HUES6 (cell line): ENCODE results near the gene PRRX2.
"Not testable (repeated sequence)": the region's sequence is repeated elsewhere in the genome, so short reads cannot be mapped to it uniquely, and the experiment has no call there.

Source experiments
- H3K27ac ChIP-seq: 2 replicates; pipeline ENCODE4 v1.7.0; 2013; ENCODE audit warnings: low read depth, mild to moderate bottlenecking, low read length, inconsistent platforms
- H3K27me3 ChIP-seq: 2 replicates; pipeline ENCODE4 v1.6.1; 2013; ENCODE audit warnings: low read length; ENCODE audit not compliant: control insufficient read depth, insufficient read depth
- H3K36me3 ChIP-seq: 2 replicates; pipeline ENCODE4 v1.6.1; 2013; ENCODE audit warnings: low read length; ENCODE audit not compliant: control insufficient read depth, insufficient read depth
- H3K4me1 ChIP-seq: 2 replicates; pipeline ENCODE4 v1.6.1; 2013; ENCODE audit warnings: low read length; ENCODE audit not compliant: control insufficient read depth, insufficient read depth
- H3K4me3 ChIP-seq: 2 replicates; pipeline ENCODE4 v1.5.1; 2013; ENCODE audit warnings: low read depth, low read length
- H3K9ac ChIP-seq: one replicate; pipeline ENCODE4 v1.6.1; 2013; ENCODE audit warnings: mild to moderate bottlenecking, low read length
- H3K9me3 ChIP-seq: 2 replicates; pipeline ENCODE4 v1.6.1; 2013; ENCODE audit warnings: low read depth, low read length; ENCODE audit not compliant: control insufficient read depth, insufficient read depth

Gene PRRX2

DNA sequence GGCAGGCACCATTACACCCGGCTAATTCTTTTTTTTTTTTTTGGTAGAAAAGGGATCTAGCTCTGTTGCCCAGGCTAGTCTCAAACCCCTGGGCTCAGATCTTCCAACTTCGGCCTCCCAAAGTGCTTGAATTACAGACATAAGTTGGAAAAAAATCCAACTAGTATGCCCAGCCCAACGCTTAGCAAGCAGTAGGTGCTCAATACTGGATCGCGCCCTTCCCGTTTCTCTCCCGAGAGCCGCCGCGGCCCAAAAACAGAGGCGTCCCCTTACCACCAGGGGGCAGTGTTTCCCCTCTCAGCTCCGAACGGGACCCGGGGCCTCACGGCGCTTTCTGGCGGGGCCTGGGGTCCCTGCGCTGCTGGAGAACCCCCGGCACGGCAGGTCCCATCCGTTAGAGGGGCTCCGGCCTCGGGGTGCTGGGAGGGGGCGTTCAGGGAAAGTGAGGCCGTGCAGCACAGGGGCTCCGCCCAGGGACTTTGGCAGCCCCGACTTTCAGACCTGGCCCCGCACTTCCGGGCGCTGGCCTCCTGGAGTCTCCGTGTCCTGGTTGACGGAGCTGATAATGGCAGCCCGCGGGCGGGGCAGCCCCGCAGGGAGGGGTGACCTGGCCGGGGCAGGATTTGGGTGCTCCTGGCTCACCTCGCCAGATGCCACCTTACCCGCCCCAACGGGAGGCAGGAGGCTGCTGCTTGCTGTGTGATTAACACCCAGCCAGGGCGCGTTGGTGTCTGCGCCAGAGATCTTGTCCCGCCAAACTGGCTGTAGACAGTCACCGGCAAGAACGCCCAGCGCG is 72.2 kb downstream of the PRRX2 start:
- no peaks in the 10 kb centered on the region for H3K9me3 ChIP-seq
- H3K4me1 ChIP-seq, result peaks cover 7% of the 10 kb centered on the region; the same call in 1 of the 2 replicates
- peak overlapping the region; percentile 70 for H3K9ac ChIP-seq
- no peak overlapping the region for H3K27ac ChIP-seq
- peak overlapping the region; percentile 75 for H3K4me3 ChIP-seq
- H3K36me3 ChIP-seq, result no peaks in the 10 kb centered on the region
- H3K27me3 ChIP-seq, result no peaks in the 10 kb centered on the region

DNA sequence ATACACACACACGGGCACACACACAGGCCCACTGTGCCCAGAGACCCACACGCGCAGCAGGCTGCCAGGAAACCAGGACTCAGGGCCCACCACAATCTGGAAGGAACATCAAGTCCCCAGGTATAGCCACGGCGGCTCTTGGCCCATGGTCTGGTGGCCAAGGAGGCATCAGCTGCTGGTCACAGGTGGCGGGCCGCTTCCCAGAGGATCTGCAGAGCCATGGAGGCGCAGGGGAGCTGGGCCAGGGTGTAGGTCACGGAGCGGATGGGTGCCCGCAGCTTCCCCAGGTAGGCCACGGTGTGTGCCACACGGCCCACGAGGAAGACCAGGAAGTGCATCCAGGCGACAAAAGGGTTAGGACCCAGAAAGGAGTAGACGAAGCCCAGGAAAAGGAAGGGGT is 74.0 kb downstream of the PRRX2 start:
- Histone ChIP-seq H3K27ac (no peak overlapping the region), H3K36me3 (no peaks in the 10 kb centered on the region), H3K9ac (no peak overlapping the region), H3K27me3 (no peaks in the 10 kb centered on the region), H3K9me3 (no peaks in the 10 kb centered on the region), H3K4me1 (peaks cover 7% of the 10 kb centered on the region; the same call in 1 of the 2 replicates), H3K4me3 (no peak overlapping the region)

DNA sequence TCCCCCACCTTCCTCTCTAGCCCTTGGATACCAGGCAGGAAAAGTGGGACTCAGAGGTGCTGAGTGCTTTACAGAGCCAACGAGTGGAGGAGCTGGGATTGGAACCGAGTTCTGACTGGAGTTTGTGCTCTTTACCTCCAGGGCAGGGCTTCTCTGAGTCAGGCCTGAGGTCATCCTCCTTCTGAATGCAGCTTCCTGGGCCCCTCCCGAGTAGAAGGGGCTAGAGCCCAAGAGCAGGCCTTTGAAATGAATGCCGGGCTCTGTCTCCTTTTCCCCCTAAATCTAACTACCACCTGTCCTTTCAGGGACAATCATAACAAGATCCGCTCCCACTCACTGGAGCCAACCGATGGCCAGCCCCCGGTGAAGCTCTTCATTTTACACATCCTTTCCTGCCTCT is 74.7 kb downstream of the PRRX2 start:
- no peak overlapping the region for H3K9ac ChIP-seq
- H3K9me3 ChIP-seq, result no peaks in the 10 kb centered on the region
- H3K4me3 ChIP-seq, result no peak overlapping the region
- no peak overlapping the region for H3K27ac ChIP-seq
- H3K27me3 ChIP-seq, result no peaks in the 10 kb centered on the region
- H3K4me1 ChIP-seq, result peaks cover 7% of the 10 kb centered on the region; the same call in 1 of the 2 replicates
- H3K36me3 ChIP-seq, result no peaks in the 10 kb centered on the region

DNA sequence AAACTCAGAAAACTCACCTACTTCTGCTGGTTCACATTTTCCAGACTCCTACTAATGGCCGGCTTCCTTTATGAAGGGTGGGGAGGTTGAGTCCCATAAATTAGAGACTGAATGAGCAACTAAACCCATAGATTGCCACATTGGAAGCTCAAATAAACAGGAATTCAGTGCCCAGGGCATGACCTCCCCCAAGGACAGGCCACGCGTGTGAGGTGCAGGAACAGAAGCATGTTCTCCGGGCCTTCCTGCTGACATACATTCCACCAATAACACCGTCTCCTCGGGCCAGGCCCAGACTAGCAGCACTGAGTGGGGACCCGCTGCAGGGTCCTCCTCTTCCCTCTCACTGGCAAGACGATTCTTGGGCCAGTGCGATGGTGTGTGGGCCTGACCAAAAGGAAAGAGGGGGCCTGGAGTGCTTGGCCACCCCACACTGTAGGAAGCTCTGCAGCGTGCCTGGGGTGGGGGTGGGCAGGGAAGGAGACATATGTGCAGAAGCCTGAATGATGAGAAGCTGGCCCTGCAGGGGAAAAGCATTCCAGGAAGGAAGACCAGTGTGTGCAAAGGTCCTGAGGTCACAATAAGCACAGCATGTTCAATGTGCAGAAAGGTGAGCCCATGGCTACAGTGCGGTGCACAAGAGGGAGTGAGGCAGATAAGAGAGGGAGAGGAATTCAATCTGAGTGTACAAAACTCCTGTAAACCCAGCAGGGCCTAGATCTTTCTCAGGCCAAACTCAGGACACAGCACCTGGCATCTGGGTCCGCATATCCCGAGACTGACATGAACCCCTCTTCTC is 75.4 kb downstream of the PRRX2 start:
- no peak overlapping the region for H3K9ac ChIP-seq
- H3K4me3 ChIP-seq, result no peak overlapping the region
- no peaks in the 10 kb centered on the region for H3K9me3 ChIP-seq
- no peaks in the 10 kb centered on the region for H3K27me3 ChIP-seq
- peaks cover 7% of the 10 kb centered on the region; the same call in 1 of the 2 replicates for H3K4me1 ChIP-seq
- H3K36me3 ChIP-seq, result no peaks in the 10 kb centered on the region
- no peak overlapping the region for H3K27ac ChIP-seq

DNA sequence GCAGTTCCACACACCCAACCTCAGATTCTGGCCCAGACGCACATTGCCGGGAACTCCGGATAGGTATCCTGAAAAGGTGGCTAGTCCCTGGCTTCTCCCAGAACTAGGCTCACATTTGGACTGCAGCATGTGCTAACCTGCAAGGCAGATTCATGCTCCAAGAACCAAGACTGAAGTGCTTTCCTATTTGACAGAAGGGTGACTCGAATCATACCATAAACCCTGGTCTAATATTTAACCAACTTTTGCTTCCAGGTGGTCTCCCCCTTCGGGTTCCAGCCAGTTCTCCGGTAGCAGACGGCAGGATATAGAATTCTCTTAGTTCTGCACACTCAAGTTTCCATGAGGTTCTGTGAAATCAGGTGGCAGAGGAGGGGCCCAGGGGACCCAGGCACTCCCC is 79.8 kb downstream of the PRRX2 start:
- Histone ChIP-seq H3K4me1 (no peaks in the 10 kb centered on the region; the same call in 1 of the 2 replicates), H3K9ac (no peak overlapping the region), H3K27me3 (no peaks in the 10 kb centered on the region), H3K36me3 (no peaks in the 10 kb centered on the region), H3K27ac (no peak overlapping the region), H3K9me3 (no peaks in the 10 kb centered on the region), H3K4me3 (no peak overlapping the region)

DNA sequence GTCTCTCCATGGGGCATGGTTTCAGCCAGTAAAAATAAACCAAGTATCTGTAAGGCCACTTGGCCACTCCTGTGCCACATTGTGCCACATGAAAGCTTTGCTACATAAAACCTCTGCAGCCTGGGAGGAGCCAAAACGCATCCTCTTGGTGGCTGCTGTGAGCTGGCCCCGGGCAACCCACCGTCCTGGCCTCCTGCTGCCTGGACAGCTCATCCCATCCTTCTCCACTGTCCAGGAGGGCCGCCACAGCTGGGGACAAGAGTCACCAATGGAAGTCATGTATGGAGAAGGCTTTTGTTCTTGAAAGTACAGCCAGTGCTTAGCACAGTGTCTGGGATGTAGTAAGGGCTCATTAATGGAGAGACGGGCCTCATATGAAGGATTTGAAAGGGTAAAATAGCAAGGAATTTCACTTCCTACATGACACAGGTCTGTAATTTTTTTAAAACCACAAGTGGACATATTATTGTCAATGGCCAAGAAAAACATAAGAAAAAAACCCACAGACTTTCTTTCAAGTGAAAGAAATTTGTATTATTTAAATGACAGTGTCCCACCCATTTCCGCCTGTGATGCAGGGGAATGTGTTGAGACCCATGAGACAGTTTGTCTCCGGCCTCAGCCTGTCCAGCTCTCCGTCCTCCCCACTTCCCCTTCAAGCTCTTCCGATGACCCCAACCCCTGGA is 80.8 kb downstream of the PRRX2 start:
- Histone ChIP-seq H3K27ac (no peak overlapping the region), H3K9me3 (no peaks in the 10 kb centered on the region), H3K9ac (no peak overlapping the region), H3K27me3 (no peaks in the 10 kb centered on the region), H3K4me3 (no peak overlapping the region), H3K4me1 (no peaks in the 10 kb centered on the region; the same call in 1 of the 2 replicates), H3K36me3 (no peaks in the 10 kb centered on the region)

DNA sequence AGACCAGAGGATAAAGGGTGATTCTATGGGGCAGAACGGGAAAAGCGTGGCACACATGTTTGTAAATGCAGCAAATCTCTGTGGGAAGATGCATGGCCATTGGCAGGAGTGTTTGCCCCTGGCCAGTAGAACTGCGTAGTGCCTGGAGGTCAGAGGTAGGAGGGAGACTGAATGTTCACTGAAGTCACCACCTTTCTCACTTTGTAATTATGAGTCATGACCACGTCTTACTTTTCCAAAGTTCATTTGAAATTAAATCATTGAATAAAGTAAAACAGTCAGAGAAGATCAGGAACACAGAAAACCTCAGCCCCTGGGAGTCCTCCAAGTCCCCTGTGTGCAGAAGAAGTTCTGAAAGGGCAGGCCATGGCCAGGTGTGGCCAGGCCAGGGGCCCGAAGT is 82.8 kb downstream of the PRRX2 start:
- Histone ChIP-seq H3K36me3 (no peaks in the 10 kb centered on the region), H3K27ac (no peak overlapping the region)

DNA sequence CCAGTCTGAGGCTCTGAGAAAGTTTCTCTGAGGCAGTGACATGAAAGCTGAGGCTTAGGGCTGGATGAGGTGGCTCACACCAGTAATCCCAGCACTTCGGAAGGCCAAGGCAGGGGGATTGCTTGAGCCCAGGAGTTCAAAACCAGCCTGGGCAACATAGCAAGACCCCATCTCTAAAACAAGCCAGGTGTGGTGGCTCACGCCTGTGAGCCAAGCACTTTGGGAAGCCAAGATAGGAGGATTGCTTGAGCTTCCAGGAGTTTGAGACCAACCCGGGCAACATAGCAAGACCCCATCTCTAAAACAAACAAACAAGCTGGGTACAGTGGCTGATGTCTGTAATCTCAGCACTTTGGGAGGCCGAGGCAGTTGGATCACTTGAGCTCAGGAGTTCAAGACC is 83.6 kb downstream of the PRRX2 start:
- H3K9ac ChIP-seq, H3K9me3 ChIP-seq, H3K27me3 ChIP-seq, H3K4me3 ChIP-seq, H3K27ac ChIP-seq, H3K36me3 ChIP-seq: not testable (repeated sequence)
- peaks cover 15% of the 10 kb centered on the region for H3K4me1 ChIP-seq

More for the DNA sequence above, 82.8 kb downstream of the PRRX2 start:
- Histone ChIP-seq H3K27me3 (no peaks in the 10 kb centered on the region), H3K9me3 (no peaks in the 10 kb centered on the region), H3K4me3 (no peak overlapping the region), H3K4me1 (peaks cover 14% of the 10 kb centered on the region), H3K9ac (no peak overlapping the region)

DNA sequence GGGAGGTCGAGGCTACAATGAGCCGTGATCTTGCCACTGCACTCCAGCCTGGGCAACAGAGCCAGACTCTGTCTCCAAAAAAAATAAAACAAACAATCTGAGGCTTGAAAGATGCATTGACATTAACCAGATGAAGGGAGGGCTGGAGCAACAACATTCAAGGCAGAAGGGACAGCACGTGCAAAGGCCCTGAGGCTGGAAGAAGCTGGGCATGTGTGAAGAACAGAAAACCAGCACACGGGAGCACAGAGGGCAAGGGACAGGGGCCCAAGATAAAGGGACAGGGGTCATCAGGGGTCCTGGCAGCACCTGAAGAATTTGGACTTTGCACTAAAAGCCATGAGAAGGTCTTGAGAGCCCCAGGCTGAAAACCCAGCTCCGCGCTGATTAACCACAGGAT is 84.1 kb downstream of the PRRX2 start:
- Histone ChIP-seq H3K36me3 (no peaks in the 10 kb centered on the region), H3K27ac (no peak overlapping the region), H3K27me3 (no peaks in the 10 kb centered on the region), H3K4me1 (peaks cover 15% of the 10 kb centered on the region), H3K9ac (no peak overlapping the region), H3K4me3 (no peak overlapping the region), H3K9me3 (no peaks in the 10 kb centered on the region)

DNA sequence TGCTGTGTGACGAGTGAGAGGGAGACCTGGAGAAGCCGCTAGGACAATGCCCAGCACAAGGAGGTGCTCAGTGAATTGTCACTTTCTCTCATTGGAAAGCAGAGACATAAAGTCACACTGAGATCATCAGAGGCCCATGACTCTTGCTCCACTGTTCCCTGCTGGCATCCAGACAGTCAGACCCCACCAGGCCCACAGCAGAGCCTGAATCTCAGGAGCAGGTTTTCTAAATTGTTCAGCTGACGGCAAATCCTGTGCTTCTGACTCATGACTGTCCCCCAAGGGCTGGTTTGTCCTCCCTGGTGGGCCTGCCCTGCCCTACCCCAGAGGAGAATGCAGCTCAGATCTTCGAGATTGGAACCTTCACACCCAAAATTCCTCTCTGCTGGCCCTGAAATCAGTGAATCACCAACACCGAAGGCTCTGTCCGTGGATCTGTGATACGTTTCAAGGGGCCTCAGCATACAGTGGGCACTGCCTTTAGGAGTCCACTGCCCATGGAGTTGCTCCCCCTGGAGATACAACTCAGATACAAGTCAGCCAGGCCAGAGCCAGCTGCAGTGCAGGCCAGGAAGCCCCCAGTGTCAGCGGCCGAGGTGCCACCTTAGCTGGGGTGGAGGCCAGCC is 84.7 kb downstream of the PRRX2 start:
- Histone ChIP-seq H3K27me3 (no peaks in the 10 kb centered on the region), H3K4me1 (peaks cover 15% of the 10 kb centered on the region), H3K27ac (no peak overlapping the region), H3K9ac (peak overlapping the region; percentile 11), H3K9me3 (no peaks in the 10 kb centered on the region), H3K4me3 (no peak overlapping the region), H3K36me3 (no peaks in the 10 kb centered on the region)
